GM12875 (cell line): Measurements from ENCODE around the gene KIF12.

Experiments used
- H3K4me3 ChIP-seq: one replicate; pipeline ENCODE4 v1.5.1; 2011; ENCODE audit warnings: low read depth, low read length, control low read depth
- CTCF ChIP-seq: IDR thresholded peaks from 2 replicates; pipeline ENCODE4 v1.5.1; 2011; ENCODE audit warnings: low read depth, mild to moderate bottlenecking, control low read depth, inconsistent platforms, low read length, moderate library complexity, borderline replicate concordance; ENCODE audit not compliant: insufficient read depth

KIF12 gene

GRCh38 chr9:114082017-114082762, 16.9 kb downstream of the KIF12 start:
- H3K4me3 ChIP-seq = no peak overlapping the region
- peak; percentile 90 for TF ChIP-seq CTCF

- TF ChIP-seq CTCF = no peak
- H3K4me3 ChIP-seq = no peak overlapping the region
Observed at GRCh38 chr9:114081441-114082016, 17.6 kb downstream of the KIF12 start.

GRCh38 chr9:114080773-114081440, 18.2 kb downstream of the KIF12 start:
- no peak for TF ChIP-seq CTCF
- no peak overlapping the region for H3K4me3 ChIP-seq

GRCh38 chr9:114080195-114080772, 18.8 kb downstream of the KIF12 start:
- no peak overlapping the region for H3K4me3 ChIP-seq
- TF ChIP-seq CTCF = no peak

GRCh38 chr9:114078781-114079156, 20.3 kb downstream of the KIF12 start:
- no peak overlapping the region for H3K4me3 ChIP-seq
- no peak for TF ChIP-seq CTCF

GRCh38 chr9:114078021-114078780, 20.9 kb downstream of the KIF12 start, which contains the start of gene AMBP:
AMBP (minus strand) TSS chr9:114078300; CDS start chr9:114078209, 91 bp downstream.
- H3K4me3 ChIP-seq = no peak within 1 kb of the TSS
- TF ChIP-seq CTCF = no peak
